DOHH2 (cell line): ENCODE data around the gene KLK4.

Experiments used
- H3F3A ChIP-seq: fragments of 200-600 bp; sonication (generic), shearing (Covaris generic); 2 replicates; pipeline ENCODE4 v1.6.0; 2016; ENCODE audit warnings: antibody characterized with exemption, mild to moderate bottlenecking; ENCODE audit not compliant: control insufficient read depth, insufficient read depth
- H3K27ac ChIP-seq: fragments of 200-600 bp; sonication (generic); 2 replicates; pipeline ENCODE4 v1.5.1; 2014; ENCODE audit warnings: low read depth, mild to moderate bottlenecking, low read length, moderate library complexity
- H3K27me3 ChIP-seq: fragments of 200-600 bp; sonication (generic); 2 replicates; pipeline ENCODE4 v1.6.1; 2014; ENCODE audit warnings: mild to moderate bottlenecking, low read length, mixed read lengths; ENCODE audit not compliant: control insufficient read depth
- H3K36me3 ChIP-seq: fragments of 200-600 bp; sonication (generic); 2 replicates; pipeline ENCODE4 v1.6.1; 2014; ENCODE audit warnings: mild to moderate bottlenecking, low read length, moderate library complexity, mixed read lengths; ENCODE audit not compliant: control insufficient read depth
- H3K4me1 ChIP-seq: fragments of 200-600 bp; sonication (generic); 2 replicates; pipeline ENCODE4 v1.6.1; 2014; ENCODE audit warnings: mild to moderate bottlenecking, low read length, mixed read lengths; ENCODE audit not compliant: control insufficient read depth
- H3K4me2 ChIP-seq: fragments of 200-600 bp; sonication (generic); 2 replicates; pipeline ENCODE4 v1.6.0; 2014; ENCODE audit warnings: mild to moderate bottlenecking, low read length, moderate library complexity
- H3K4me3 ChIP-seq: fragments of 200-600 bp; sonication (generic); 2 replicates; pipeline ENCODE4 v1.5.1; 2014; ENCODE audit warnings: mild to moderate bottlenecking, low read length, mixed read lengths
- H3K79me2 ChIP-seq: fragments of 200-600 bp; sonication (generic); 2 replicates; pipeline ENCODE4 v1.6.1; 2014; ENCODE audit warnings: mild to moderate bottlenecking, low read length, mixed read lengths; ENCODE audit not compliant: control insufficient read depth
- H3K9me2 ChIP-seq: fragments of 200-600 bp; sonication (generic); replicated peaks from 2 replicates; pipeline ENCODE4 v1.6.1; 2014; ENCODE audit warnings: mild to moderate bottlenecking, low read length, mixed read lengths; ENCODE audit not compliant: control insufficient read depth
- H3K9me3 ChIP-seq: fragments of 200-600 bp; sonication (generic); 2 replicates; pipeline ENCODE4 v1.6.1; 2014; ENCODE audit warnings: antibody characterized with exemption, low read length, mixed read lengths; ENCODE audit not compliant: control insufficient read depth, insufficient read depth
- H4K20me1 ChIP-seq: fragments of 200-600 bp; sonication (generic); 2 replicates; pipeline ENCODE4 v1.6.0; 2014; ENCODE audit warnings: low read depth, mild to moderate bottlenecking, antibody characterized with exemption, low read length, moderate library complexity; ENCODE audit not compliant: control insufficient read depth, insufficient read depth
- CTCF ChIP-seq: fragments of 200-600 bp; sonication (generic); IDR thresholded peaks from one replicate; pipeline ENCODE4 v1.5.1; 2014; ENCODE audit warnings: antibody characterized with exemption, mild to moderate bottlenecking, low read depth, low read length; ENCODE audit not compliant: poor library complexity, severe bottlenecking
- EZH2phosphoT487 ChIP-seq: fragments of 200-600 bp; sonication (generic); IDR thresholded peaks from 2 replicates; pipeline ENCODE4 v1.6.1; 2017; ENCODE audit warnings: borderline replicate concordance, mild to moderate bottlenecking, antibody characterized with exemption, low read length, moderate library complexity, mixed read lengths

The KLK4 gene

DNA sequence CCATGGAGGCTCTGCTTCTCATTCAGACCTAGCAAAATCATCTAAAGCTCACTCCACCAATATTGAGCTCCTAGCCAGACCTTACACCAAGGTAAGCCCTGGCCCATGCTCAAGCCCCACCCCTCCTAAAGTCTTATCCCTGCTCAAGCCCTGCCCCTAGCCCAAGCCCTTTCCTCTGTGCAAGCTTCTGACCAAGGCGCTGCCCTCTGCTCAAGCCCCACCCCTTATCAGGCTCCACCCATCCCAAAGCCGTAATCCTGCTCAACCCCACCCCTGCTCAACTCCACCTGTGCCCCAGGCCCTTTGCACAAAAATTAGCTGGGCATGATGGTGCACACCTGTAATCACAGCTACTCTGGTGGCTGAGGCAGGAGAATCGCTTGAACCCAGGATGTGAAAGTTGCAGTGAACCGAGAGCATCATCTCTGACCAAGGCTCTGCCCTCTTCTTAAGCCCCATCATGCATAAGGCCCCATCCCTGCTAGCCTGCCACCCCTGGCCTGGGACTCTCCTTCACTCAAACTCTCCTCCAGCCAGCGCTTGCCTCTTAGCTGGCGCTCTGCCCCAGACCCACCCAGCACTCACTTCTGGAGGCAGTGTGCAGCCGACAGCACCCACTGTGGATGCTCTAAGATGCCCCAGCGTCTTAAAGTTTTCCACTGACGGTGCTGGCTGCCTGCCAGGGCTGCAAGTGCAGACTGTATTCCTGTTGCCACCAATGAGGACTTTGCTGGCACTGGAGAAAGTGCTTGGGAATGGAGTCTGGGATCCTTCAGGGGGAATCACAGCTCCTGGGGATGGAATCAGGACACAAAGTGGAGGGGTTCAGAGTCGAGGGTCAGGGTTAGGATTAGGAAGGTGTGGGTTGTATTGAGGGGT is 16.5 kb downstream of the KLK4 start:
- Histone ChIP-seq H3K9me3 (peaks cover 8% of the 10 kb centered on the region), H3K36me3 (no peaks in the 10 kb centered on the region), H3K27me3 (0 out of 2 replicates have a peak, but pooled peaks cover 7% of the 10 kb centered on the region), H3K27ac (no peak overlapping the region), H3K4me1 (peaks cover 12% of the 10 kb centered on the region), H3F3A (no peaks in the 10 kb centered on the region), H4K20me1 (no peaks in the 10 kb centered on the region), H3K4me2 (no peak overlapping the region), H3K4me3 (no peak overlapping the region), H3K79me2 (no peaks in the 10 kb centered on the region), H3K9me2 (no peaks in the 10 kb centered on the region)
- TF ChIP-seq EZH2phosphoT487 (no peak), CTCF (no peak)

- Histone ChIP-seq H3K4me1 (peaks cover 12% of the 10 kb centered on the region), H3K27ac (no peak overlapping the region), H3K9me2 (no peaks in the 10 kb centered on the region)
These were observed 18.0 kb downstream of the KLK4 start for GRCh38 chr19:50893047-50893736.

DNA sequence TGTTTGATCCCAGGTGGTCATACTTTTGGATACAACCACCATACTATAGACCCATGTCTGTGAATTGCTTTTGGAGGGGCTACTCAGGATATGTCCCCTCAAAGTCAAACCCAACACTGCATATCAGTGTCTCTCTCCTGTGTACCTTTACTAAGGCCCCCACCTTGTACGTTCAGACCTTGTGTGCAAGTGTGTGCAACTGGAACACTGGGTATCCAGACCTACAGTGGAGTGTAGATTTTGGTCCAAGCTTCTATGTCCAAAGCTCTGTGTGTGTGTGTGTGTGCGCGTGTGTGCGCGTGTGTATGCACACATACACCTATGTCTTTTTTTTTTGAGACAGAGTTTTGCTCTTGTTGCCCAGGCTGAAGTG is 20.0 kb downstream of the KLK4 start:
- no peaks in the 10 kb centered on the region for H3K79me2 ChIP-seq
- no peak overlapping the region for H3K4me3 ChIP-seq
- no peaks in the 10 kb centered on the region for H3F3A ChIP-seq
- H4K20me1 ChIP-seq = no peaks in the 10 kb centered on the region
- TF ChIP-seq CTCF (no peak), EZH2phosphoT487 (no peak)
- H3K9me3 ChIP-seq = peaks cover 8% of the 10 kb centered on the region
- H3K27ac ChIP-seq = no peak overlapping the region
- no peaks in the 10 kb centered on the region for H3K36me3 ChIP-seq
- no peaks in the 10 kb centered on the region; the same call in 1 of the 2 replicates for H3K4me1 ChIP-seq
- peaks cover 7% of the 10 kb centered on the region; the same call in 1 of the 2 replicates for H3K27me3 ChIP-seq
- H3K4me2 ChIP-seq = no peak overlapping the region
- no peaks in the 10 kb centered on the region for H3K9me2 ChIP-seq

More at GRCh38 chr19:50893047-50893736, 18.0 kb downstream of the KLK4 start:
- Histone ChIP-seq H3K36me3 (no peaks in the 10 kb centered on the region), H3F3A (no peaks in the 10 kb centered on the region), H3K9me3 (peaks cover 8% of the 10 kb centered on the region), H3K4me3 (no peak overlapping the region), H3K79me2 (no peaks in the 10 kb centered on the region), H4K20me1 (no peaks in the 10 kb centered on the region), H3K4me2 (no peak overlapping the region), H3K27me3 (peaks cover 2% of the 10 kb centered on the region; the same call in 1 of the 2 replicates)
- TF ChIP-seq EZH2phosphoT487 = no peak
- no peak for TF ChIP-seq CTCF
